ENCODE data around the gene SSH3.

SSH3 gene

GRCh38 chr11:67284811-67285540, 18.4 kb upstream of the SSH3 start:
- no peak for TF ChIP-seq CTCF (IDR thresholded peaks at IDR 0.05; ENCODE audit: extremely low read depth, missing control alignments)
- no peak for DNase-seq (ENCODE audit: low spot score)

- TF ChIP-seq CTCF (IDR thresholded peaks at IDR 0.05; ENCODE audit: extremely low read depth, missing control alignments), result no peak
- DNase-seq (ENCODE audit: low spot score), result no peak
Measured at GRCh38 chr11:67285541-67286498, 17.5 kb upstream of the SSH3 start.

- no peak for TF ChIP-seq CTCF (IDR thresholded peaks at IDR 0.05; ENCODE audit: extremely low read depth, missing control alignments)
- no peak for DNase-seq (ENCODE audit: low spot score)
Measured at GRCh38 chr11:67286621-67287333, 16.6 kb upstream of the SSH3 start.

GRCh38 chr11:67287355-67288197, 15.8 kb upstream of the SSH3 start:
- DNase-seq (ENCODE audit: low spot score), result no peak
- TF ChIP-seq CTCF (IDR thresholded peaks at IDR 0.05; ENCODE audit: extremely low read depth, missing control alignments), result no peak

- no peak for TF ChIP-seq CTCF (IDR thresholded peaks at IDR 0.05; ENCODE audit: extremely low read depth, missing control alignments)
- no peak for DNase-seq (ENCODE audit: low spot score)
Measured at GRCh38 chr11:67288198-67288451, 15.2 kb upstream of the SSH3 start.

- peak; percentile 41 for TF ChIP-seq CTCF (IDR thresholded peaks at IDR 0.05; ENCODE audit: extremely low read depth, missing control alignments)
- DNase-seq (ENCODE audit: low spot score), result peak; percentile 97
Measured at GRCh38 chr11:67288452-67289225, 14.7 kb upstream of the SSH3 start.
